Activated effector memory CD4-positive, alpha-beta T cell treated with Interleukin-2 at 50 U/mL for 16 hours (primary cell): ENCODE measurements around the gene MFSD1.

ENCODE experiments used
- DNase-seq: peaks from one replicate; pipeline ENCODE4 v3.0.0-alpha.2; 2020

MFSD1 gene

DNA sequence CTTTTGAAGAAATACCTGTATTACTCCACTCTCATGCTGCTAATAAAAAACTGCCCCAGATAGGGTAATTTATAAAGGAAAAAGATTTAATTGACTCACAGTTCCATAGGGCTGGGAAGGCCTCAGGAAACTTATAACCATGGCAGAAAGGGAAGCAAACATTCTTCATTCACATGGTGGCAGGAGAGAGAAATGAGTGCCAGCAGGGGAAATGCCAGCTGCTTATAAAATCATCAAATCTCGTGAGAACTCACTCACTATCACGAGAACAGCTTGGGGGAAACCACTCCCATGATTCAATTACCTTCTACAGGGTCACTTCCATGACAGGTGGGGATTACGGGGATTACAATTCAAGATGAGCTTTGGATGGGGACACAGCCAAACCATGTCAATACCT, 18.7 kb downstream of the MFSD1 start:
- DNase-seq: no peak

- DNase-seq: no peak
Observed at GRCh38 chr3:158821847-158822246, 20.0 kb downstream of the MFSD1 start.

DNA sequence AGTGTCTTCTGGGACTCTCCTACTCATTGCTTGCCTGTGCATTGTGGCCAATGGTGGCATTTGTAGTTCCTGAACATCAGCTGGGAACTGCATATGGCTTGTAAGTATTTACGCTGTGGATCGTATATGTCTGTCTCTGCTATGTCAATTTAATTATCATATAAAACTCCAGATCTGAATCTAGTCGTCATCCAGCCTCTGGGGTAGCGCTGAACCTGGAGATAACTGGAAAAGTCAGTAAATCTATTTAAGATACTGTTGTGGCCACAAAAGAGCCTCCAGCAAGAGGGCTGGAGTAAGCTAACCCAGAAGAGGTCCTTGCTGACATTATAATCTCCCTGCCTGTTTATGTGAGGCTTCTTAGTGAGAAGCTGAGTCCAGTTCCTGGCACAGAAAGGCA, 21.6 kb downstream of the MFSD1 start:
- DNase-seq: no peak

- DNase-seq: no peak
Observed at GRCh38 chr3:158827773-158828172, 25.9 kb downstream of the MFSD1 start.

GRCh38 chr3:158830391-158830790, 28.5 kb downstream of the MFSD1 start:
- DNase-seq: no peak

- DNase-seq: no peak
Observed at GRCh38 chr3:158831861-158832260, 30.0 kb downstream of the MFSD1 start.

DNA sequence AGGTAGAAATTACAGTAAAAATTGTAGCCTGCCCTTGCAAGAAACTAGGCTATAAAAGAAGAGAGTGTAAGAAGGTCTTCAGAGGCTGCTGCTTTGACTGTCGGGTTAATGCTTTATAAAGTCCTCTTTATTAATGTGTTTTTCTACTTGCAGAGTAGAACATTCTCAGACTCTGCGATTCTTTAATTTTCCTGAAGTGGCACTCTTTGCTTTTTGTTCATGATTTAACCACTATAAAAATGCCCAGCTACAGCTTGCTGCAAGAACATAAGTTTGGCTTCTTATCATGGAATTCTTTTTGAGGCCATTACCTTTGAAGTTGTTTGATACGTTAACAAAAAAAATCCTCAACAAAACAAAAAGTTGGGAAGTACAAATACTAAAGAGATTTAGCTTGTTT, 33.8 kb downstream of the MFSD1 start:
- no peak for DNase-seq

DNA sequence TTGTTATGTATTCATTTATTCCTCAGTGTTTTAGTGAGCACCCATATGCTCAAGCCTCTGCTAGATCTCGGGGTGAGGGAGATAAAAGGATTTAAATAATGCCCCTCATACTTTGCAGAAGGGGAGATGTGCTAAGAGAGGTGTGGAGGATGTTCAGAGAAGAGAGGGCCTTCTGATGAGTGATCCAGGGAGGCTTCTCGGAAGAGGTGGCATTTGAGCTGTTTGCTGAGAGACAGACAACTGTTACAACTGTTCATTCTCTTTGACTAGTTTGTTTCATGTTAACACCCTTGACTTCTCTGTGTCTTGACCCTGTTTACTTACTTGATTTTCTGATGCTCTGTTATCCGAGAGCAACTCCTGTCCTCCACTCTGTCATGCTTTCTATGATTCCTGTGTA, 34.5 kb downstream of the MFSD1 start:
- DNase-seq: no peak

GRCh38 chr3:158837240-158837639, 35.4 kb downstream of the MFSD1 start:
- DNase-seq: no peak

GRCh38 chr3:158839966-158840365, 38.1 kb downstream of the MFSD1 start:
- no peak for DNase-seq

GRCh38 chr3:158841387-158841786, 39.5 kb downstream of the MFSD1 start:
- DNase-seq: no peak

- DNase-seq: no peak
Observed at GRCh38 chr3:158842976-158843375, 41.1 kb downstream of the MFSD1 start.

DNA sequence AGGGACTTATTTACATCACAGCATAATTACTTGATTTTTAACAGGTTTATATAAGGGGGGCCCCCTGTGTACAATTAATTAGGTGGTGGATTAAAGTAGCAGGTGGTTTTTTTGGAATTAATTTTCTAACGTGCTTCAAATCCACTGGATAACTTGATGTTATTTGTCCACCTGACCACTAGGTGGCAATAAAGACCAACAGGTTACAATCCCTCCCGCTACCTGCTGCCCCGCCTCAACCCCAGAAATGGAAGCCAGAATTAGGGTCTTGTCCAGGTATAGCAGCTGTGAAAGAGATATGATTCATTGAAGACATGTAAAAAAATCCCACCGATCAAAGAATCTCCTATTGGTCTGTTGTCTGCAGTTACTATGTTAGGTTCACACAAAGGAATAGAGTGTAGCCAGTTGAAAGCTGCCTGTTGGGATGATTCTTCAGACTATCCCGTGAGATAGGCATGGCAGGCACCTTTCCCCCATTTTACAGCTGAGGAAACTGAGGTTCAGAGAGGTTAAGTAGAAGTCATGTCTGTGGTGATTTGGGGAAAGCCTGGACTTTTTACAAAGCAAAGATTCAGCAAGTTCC, 44.0 kb downstream of the MFSD1 start:
- DNase-seq: no peak

- DNase-seq: no peak
Observed at GRCh38 chr3:158846803-158847451, 45.1 kb downstream of the MFSD1 start.

DNA sequence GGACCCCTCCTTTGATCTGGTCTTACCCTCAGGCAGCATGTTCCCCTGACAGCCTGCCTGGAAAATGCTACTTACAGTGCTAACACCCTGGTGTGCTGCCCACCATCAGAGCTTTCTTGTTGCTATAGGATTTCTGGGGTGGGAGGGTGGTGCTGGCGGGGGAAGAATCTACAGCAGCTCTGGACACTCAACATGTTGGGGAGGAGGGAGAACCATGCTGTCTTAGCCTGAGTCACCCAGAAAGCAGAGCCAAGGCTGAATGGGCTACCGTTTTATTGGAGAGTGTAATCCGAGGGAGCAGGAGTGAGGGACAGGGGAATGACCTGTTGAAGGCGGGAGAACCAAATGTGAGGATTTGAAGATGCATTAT, 45.6 kb downstream of the MFSD1 start:
- no peak for DNase-seq

GRCh38 chr3:158847885-158848284, 46.0 kb downstream of the MFSD1 start:
- no peak for DNase-seq

DNA sequence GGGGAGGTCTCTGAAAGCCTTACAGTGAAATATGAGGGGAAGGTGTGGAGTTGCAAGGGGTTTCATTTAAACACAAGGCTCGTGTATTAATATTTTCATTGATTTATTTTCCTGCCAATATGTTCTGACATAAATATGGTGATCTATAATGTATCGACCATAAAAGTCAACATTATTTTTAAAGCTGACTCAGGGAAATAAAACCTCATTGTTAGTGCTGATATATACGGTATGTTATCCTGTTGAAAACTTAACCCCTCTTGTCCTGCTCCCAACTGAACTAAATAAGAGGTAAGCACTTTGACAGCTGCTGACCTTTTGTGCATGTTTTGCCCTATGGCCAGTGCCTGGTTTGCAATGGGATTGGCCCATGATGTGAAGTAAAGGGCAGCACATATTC, 47.9 kb downstream of the MFSD1 start:
- no peak for DNase-seq

DNA sequence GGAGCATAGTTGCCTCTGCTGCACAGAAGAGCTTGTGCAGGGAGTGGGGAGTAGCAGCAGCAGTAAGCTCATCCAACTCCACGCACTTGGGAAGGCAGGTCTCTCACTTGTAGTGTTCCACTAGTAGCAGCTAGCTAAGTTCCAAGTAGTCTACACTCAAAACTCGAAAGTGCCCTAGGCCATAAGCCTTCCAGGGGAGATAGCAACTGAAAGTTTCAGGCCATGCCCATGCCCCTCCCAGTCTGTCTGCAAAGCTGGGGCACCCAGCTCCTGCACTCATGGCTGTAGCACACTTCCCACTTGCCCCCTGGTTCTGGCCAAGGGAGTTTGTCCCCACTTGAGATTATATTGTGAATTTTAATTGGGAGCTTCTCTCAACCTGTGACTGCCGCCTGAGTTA, 57.5 kb downstream of the MFSD1 start:
- DNase-seq: no peak

DNA sequence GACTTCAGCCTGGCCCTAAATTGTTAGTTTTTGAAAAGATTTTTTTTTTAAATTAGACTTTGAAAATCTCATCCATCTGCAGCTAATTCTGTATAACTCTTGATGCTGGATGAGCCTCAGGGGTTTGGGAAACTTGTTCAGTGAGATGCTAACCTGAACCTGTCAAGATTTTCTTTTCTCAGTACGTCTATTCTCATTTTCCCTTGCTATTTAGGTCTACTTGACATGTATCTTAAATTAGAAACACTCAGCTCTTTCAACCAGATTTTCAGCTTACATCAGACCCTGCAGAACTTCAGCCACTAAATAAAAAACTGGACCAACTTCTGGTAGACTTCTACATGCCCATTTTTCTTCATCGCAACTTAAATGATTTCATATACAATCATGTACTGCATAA, 61.4 kb downstream of the MFSD1 start:
- DNase-seq: no peak

GRCh38 chr3:158864492-158864891, 62.6 kb downstream of the MFSD1 start:
- no peak for DNase-seq

GRCh38 chr3:158875700-158876099, 73.8 kb downstream of the MFSD1 start:
- no peak for DNase-seq
